Bone marrow (tissue), 2 donors: ENCODE measurements around the gene TSSK2.
"Not testable (repeated sequence)": the region's sequence is repeated elsewhere in the genome, so short reads cannot be mapped to it uniquely, and the experiment has no call there.

Experiments used
- DNase-seq, 2 donors: peaks; one replicate each; lab custom pipeline; 2025; lab: John Stamatoyannopoulos, UW

TSSK2 gene

GRCh38 chr22:19130959-19131684 lies at the start of gene TSSK2:
TSSK2 (plus strand) TSS chr22:19131308; CDS start chr22:19131400, 92 bp downstream.
- DNase-seq, result no peak

DNA sequence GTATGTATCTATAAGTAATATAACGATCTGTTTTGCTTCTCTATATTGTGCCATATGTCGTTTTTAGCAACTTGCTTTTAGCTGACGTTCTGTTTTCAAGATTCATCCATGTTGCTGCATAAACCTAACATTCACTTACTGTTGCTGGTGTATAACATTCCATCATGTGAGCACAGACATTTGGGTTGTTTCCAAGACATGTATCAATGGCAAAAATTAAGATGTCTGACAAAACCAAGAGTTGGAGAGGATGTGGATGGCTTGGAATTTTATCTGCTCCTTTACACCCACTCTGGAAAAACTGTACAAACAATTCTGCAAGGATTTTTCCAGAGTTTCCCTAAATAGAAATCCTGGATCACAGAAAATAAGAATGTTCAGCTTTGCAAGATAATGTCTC lies 49.8 kb upstream of the TSSK2 start:
- no peak for DNase-seq

GRCh38 chr22:19082101-19082500 lies 49.0 kb upstream of the TSSK2 start:
- DNase-seq, result no peak

DNA sequence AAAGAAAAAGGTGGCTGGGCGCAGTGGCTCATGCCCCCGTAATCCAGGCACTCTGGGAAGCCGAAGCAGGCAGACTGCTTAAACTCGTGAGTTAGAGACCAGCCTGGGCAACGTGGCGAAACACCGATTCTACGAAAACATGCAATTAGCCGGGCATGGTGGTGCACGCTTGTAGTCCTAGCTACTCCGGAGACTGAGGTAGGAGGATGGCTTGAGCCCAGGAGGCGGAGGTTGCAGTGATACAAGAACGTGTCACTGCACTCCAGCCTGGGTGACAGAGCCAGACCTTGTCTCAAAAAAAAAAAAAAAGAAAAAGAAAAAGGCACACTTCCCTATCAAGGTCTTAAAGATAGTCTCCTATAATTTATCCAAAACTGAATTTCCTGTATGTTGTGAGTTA lies 48.3 kb upstream of the TSSK2 start:
- DNase-seq, result no peak

GRCh38 chr22:19084126-19084525 lies 47.0 kb upstream of the TSSK2 start:
- DNase-seq, result not testable (repeated sequence)

- not testable (repeated sequence) for DNase-seq
Measured at GRCh38 chr22:19084586-19084985, 46.5 kb upstream of the TSSK2 start.

DNA sequence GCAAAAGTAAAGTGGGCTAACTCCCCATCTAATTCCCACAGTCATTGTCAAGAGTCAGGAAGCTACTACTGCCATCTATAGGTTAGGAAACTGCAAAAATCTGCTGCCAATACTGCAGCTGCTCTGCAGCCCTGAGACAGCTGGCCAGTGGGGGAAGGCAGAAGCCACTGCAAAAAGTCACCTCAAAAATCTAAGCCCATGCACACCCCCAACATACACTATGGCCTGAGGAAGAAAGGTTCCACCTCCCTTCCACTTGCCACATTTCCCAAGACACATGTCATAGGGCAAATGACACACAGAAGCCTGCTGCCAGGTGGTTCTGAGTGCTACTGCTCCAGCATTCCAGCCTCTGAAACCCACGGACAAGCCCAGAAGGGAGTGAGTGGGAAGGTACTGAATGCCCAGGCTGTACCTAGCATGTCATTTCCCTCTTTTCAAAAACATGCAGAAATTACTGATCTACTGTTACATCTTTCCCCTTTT lies 45.8 kb upstream of the TSSK2 start:
- no peak for DNase-seq

DNA sequence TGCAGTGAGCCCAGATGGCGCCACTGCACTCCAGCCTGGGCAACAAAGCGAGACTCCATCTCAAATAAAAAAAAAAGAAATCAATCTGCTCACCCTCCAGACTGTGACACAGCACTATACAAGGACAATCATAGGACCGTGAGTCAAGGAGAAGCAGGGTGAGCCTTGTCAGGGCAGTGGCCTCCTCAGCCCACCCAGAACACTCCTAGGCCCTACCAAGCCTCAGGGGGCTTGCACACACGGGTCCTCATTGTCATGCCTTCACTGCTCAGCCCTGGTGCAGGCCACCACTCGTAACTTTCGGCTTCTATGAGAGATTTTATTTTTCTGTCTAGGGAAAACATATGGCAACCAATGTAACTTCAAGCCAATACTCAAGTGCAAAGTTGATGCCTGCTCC lies 44.7 kb upstream of the TSSK2 start:
- DNase-seq, result no peak

DNA sequence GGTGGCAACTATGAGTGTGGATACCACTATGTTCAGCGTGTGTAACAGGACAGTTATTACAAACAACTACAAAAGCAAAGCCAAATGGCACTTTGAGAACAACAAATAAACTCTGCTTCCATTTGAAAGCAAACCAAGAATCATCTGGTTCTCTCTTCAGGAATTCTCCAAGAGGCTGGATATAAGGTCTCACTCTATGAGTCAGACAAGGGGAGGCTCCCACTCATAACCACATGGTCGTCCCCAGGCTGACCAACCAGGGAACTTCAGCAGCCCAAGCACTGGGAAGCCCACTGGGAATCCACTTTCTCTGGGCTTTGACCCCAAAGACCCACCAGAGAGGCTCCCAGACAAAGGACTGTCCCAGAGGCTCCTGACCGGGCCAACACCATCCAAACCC lies 44.2 kb upstream of the TSSK2 start:
- DNase-seq, result no peak

- no peak for DNase-seq
Measured at GRCh38 chr22:19088866-19089595, 42.1 kb upstream of the TSSK2 start.

- DNase-seq, result no peak
Measured at GRCh38 chr22:19090183-19090582, 40.9 kb upstream of the TSSK2 start.

DNA sequence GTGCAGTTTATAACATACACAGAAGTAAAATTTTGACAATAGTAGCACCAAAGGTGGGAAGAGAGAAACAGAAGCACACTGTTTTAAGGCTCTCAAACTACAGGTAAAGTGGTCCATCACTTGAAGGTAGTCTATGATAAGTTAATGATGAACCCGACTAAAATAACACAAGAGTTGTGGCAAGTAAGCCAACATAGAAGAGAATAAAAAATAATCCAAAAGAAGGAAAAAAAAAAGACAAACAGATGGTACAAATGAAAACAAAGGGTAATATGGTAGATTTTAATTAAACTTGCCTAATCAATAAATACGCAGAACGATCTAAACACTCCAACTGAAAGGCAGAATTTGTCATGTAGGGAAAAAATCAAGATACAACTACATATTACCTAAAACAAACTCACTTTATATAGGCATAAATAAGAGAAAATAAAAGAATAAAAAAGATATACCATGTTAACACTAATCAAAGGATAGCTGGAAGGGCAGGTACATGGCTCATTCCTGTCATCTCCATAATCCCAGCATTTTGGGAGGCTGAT lies 40.5 kb upstream of the TSSK2 start:
- DNase-seq, result no peak

DNA sequence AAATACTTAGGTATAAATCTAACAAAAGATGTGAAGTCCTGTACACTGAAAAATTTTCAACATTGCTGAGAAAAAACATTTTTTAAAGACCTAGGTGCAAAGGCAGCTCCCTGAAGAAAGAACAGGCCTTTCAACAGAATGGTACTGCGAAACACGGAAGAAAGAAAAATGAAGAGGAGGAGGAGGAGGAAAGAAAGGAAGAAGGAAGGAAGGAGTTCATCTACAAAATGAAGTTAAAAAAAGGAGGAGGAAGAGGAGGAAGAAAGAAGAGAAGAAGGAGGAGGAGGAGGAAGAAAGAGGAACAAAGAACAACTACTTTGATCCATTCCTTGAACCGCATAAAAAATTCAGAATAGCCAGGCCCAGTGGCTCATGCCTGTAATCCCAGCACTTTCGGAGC lies 38.4 kb upstream of the TSSK2 start:
- no peak for DNase-seq

DNA sequence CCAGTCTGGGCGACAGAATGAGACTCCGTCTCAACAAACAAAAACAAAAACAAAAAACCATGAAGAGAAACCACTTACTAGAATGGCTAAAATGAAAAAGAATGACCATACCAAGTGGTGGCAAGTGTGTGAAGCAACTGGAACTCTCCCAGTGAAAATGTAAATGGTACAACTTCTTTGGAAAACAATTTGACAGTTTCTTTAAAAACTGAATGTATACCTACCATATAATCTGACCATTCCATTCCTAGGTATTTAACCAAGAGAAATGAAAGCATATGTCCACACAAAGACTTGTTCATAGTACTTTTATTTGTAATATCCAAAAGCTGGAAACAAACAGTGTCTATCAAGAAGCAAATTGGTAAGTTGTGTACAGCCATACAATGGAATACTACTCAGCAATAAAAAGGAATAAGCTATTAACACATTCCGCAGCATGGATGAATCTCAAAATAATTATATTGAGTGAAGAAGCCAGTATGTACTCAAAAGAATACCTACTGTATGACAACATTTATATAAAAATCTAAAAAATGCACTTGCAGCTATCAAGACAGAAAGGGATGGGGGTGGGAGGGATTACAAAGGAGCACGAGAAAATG lies 36.6 kb upstream of the TSSK2 start:
- no peak for DNase-seq

DNA sequence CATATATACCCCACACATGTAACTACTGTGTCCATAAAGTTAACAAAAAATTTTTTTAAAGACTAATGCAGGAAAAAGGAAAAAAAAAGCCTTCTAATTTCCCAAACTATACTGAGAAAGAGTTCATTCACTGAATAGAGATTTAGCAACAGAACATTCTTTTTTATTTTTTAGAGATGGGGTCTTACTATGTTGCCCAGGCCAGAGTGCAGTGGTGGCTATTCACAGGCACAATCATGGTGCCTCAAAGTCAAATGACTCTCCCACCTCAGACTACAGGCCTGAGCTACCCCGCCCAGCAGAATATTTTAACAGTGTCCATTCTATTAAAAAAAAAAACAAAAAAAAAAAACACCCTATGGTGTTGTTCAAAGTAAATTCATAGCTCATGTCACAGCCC lies 34.6 kb upstream of the TSSK2 start:
- DNase-seq, result no peak

DNA sequence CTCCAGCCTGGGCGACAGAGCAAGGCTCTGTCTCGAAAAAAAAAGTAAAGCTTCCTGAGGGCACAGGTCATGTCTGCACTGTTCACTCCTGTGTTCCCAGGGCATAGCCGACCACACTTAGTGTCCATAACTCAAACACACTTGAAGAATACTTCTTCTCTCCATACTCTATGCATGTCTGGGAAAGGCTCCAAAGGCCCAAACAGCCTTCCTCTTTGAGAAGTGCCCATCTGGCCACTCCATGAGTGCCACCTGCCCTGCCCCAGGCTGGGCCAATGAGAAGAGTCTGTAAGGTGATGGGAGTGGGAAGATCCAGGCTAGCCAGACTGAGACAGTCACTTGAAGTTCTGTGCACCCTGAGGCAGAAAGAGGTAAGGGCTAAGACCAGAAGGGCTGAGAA lies 33.6 kb upstream of the TSSK2 start:
- no peak for DNase-seq

- DNase-seq, result no peak
Measured at GRCh38 chr22:19098157-19098556, 33.0 kb upstream of the TSSK2 start.

DNA sequence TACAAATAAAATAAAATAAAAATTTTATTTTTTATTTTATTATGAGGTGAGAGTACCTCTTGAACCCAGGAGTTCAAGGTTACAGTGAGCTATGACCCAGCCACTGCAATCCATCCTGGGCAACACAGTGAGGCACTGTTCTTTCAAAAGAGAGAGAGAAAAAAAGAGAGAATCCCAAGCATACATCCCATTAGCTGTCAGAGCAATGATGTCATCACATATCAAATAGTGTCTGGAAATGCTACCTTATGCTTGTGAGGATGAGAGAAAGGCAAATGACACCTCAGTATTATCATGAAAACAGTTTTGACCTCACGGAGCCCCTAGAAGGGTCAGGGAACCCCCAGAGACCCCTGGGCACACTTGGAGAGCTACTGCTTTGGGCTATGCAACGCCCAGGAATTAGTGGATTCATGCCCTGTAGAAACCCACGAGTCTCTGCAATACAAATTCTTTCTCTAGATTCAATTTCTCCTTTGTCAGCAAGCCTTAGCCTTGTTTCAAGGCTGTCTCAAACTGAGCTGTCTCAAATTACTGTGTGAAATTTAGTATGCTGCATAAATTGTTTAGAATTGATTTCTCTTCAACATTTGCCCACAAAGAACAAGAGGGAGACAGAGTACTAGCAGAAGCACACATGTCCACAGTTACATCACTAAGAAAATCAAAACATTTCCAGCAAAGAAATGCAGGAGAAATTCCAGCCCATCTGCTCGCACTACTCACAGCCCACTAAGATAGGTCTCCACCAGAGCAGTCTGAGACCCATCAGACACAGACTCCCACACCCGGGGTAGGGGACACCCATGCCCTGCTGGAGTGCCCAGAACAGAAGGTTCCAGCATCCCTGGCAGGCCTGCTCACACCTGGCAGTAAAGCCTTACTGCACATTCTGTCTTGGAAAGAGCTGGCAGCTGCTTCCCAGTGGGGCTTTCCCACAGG lies 27.0 kb upstream of the TSSK2 start:
- DNase-seq, result no peak

GRCh38 chr22:19105456-19105855 lies 25.7 kb upstream of the TSSK2 start:
- DNase-seq, result no peak

DNA sequence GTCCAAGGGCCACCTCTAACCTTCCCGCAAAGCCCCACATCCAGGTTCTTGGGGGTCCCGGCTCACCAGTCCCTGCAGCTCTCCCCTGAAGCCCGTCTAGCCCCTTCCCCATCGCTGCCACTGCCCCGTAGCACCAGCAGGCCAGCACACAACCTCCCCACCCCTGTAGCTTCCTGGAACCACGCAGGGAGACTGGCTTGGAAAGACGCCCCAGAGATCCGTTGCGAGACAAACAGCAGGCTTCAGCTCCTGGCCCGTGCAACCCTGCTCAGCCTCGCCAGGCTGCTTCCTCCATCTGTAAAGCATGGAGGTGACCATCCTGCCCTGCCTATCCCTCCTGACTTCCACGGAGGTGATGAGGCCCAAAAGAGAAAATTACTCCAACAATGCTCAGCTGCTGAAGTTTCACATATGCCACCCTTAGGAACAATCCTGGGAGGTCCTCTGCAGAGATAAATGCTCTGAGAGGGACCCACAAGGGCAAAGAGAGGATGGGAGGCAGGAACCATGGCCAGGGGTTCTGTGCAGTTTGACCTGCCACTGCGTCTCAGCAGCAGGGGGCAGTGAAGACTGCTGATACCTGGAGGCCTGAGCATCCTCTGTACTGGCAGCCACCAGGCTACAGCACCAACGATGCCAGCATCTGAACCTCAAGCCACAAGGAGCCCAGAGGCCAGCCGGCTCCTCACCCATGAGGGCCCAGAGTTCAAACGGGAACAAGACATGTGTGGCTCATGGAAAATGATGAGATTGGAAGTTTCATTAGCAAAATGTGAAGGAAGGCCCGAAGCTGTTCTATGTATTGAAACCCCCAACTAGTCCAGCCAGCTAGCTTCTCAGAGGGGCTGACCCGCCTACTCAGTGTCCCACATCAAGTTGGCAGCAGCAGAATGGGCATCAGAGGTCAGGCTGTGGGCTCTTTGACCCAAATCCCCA lies 25.0 kb upstream of the TSSK2 start:
- DNase-seq, result no peak
